Uterus (tissue), 4 donors: ENCODE data around the gene TPBG. TPM values are rescaled to one million over a fixed set of nuclear protein-coding genes. Genes with fewer than 3 reads are reported as not detected.
"Not testable (repeated sequence)": the region's sequence is repeated elsewhere in the genome, so short reads cannot be mapped to it uniquely, and the experiment has no call there.

Source experiments
- DNase-seq, 2 donors: peaks; one replicate each; pipeline ENCODE4 v3.0.0-alpha.2; 2019 to 2020
- H3K27ac ChIP-seq, 2 donors: fragments of 200-600 bp; sonication (generic); 1 replicate in 1 of 2; 2 replicates in 1 of 2; pipeline ENCODE4 v1.5.1; 2016 to 2018
- H3K27me3 ChIP-seq, 2 donors: fragments of 200-600 bp; sonication (generic); one replicate each; pipeline ENCODE4 v1.5.1; 2018 to 2019; ENCODE audit warnings: control low read depth in 1 of 2
- H3K36me3 ChIP-seq, 2 donors: fragments of 200-600 bp; sonication (generic); one replicate each; pipeline ENCODE4 v1.5.1; 2019; ENCODE audit warnings: control low read depth in 1 of 2
- H3K4me1 ChIP-seq, 2 donors: fragments of 200-600 bp; sonication (generic); one replicate each; pipeline ENCODE4 v1.5.1; 2018 to 2019; ENCODE audit warnings: control low read depth in 1 of 2
- H3K4me3 ChIP-seq, 2 donors: fragments of 200-600 bp; sonication (generic); 1 replicate in 1 of 2; 2 replicates in 1 of 2; pipeline ENCODE4 v1.5.1; 2018 to 2019; ENCODE audit warnings: mild to moderate bottlenecking in 1 of 2
- H3K9me3 ChIP-seq, 2 donors: fragments of 200-600 bp; sonication (generic); one replicate each; pipeline ENCODE4 v1.5.1; 2019; ENCODE audit warnings: control low read depth in 1 of 2
- CTCF ChIP-seq, 4 experiments: fragments of 200-600 bp in 2 of 4; fragments of 450-650 bp in 2 of 4; sonication (generic) in 2 of 4; IDR thresholded peaks; one replicate each; pipeline ENCODE4 v1.5.1; 2016 to 2019; ENCODE audit warnings: antibody characterized with exemption in 4 of 4, mild to moderate bottlenecking in 2 of 4, moderate library complexity in 1 of 4
- POLR2A ChIP-seq, 2 donors: fragments of 450-650 bp; IDR thresholded peaks; one replicate each; pipeline ENCODE4 v1.6.1; 2016; ENCODE audit warnings: antibody characterized with exemption in 2 of 2, mild to moderate bottlenecking in 1 of 2, moderate library complexity in 1 of 2
- intact Hi-C: fragments of 100-400 bp; cut with DNase I; formaldehyde crosslinking; loops from one replicate; pipeline ENCODE4 v1.15.1; 2023; ENCODE audit warnings: low total_unique reads
- total RNA-seq, 4 donors: library from RNA; depleted of rRNA in 3 of 4; stranded (reverse); fragments of >200 nt in 3 of 4; gene quantifications; one replicate each; pipeline versions ENCODE4 v1.1.0 to v1.2.4, GENCODE V29; 2014 to 2023
- donor health status: DM: yes; HTN: yes; CAD: no.

TPBG gene
- total RNA-seq, 4 donors from 2014 or later: 11.5 to 37.5 (median 29.6) TPM

DNA sequence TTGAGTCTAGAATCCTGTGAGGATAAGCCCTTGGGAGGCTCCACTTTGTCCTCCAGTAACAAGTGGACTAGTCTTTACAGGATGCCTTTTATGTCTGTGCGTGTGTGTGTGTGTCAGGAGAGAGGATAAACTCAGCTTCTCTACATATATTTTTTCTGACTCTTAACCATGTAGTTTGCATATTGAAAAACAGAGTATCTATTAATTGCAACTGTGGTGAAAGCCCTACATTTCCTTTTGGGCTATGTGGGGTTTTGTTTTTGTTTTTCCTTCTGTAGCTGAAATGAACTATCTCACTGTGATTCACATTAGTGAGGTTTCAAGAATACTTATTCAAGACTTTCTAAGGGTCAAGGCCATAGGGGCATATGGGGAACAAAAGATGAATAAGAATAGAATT, 17.7 kb downstream of the TPBG start:
- H3K4me1 ChIP-seq: no peaks in the 10 kb centered on the region
- peaks cover 0 to 2% of the 10 kb centered on the region in 2 donors for H3K36me3 ChIP-seq
- no peak overlapping the region for H3K4me3 ChIP-seq
- TF ChIP-seq POLR2A (IDR thresholded peaks at IDR 0.05): no peak
- TF ChIP-seq CTCF (IDR thresholded peaks at IDR 0.05): no peak
- intact Hi-C loops: no loop called here
- DNase-seq: no peak
- no peak overlapping the region for H3K27ac ChIP-seq
- no peaks in the 10 kb centered on the region for H3K27me3 ChIP-seq
- H3K9me3 ChIP-seq: no peaks in the 10 kb centered on the region

- no peak for DNase-seq
- no peak overlapping the region for H3K27ac ChIP-seq
- TF ChIP-seq POLR2A (IDR thresholded peaks at IDR 0.05): no peak
- no peaks in the 10 kb centered on the region for H3K9me3 ChIP-seq
- intact Hi-C loops: no loop called here
- H3K36me3 ChIP-seq: peaks cover 0 to 2% of the 10 kb centered on the region in 2 donors
- no peak overlapping the region for H3K4me3 ChIP-seq
- no peaks in the 10 kb centered on the region for H3K27me3 ChIP-seq
- no peaks in the 10 kb centered on the region for H3K4me1 ChIP-seq
These were observed 21.5 kb downstream of the TPBG start for GRCh38 chr6:82385102-82385501.

DNA sequence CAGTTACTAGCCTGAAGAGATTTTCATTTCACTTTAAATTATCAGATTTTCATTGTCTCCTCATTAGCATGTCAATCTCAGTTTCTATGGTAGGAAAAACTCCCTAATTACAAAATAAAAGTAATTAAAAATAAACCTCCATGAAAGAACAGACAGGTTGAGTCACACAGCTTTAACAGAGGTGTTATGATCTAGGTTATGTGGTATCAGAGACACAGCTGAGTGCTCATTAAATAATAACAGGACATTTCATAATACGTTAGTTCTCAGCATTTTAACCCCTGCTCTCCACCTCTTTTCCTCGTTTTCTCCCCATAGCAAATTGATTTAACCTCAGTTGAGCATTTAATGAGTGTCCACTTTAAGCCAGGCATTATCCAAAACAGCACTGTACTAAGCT, 21.9 kb downstream of the TPBG start:
- Histone ChIP-seq H3K4me3 (no peak overlapping the region), H3K4me1 (no peaks in the 10 kb centered on the region), H3K27ac (no peak overlapping the region), H3K27me3 (no peaks in the 10 kb centered on the region), H3K36me3 (peaks cover 0 to 2% of the 10 kb centered on the region in 2 donors), H3K9me3 (no peaks in the 10 kb centered on the region)
- TF ChIP-seq CTCF (IDR thresholded peaks at IDR 0.05) (no peak), POLR2A (IDR thresholded peaks at IDR 0.05) (no peak)
- intact Hi-C loops: no loop called here
- no peak for DNase-seq

- H3K36me3 ChIP-seq: peaks cover 0 to 2% of the 10 kb centered on the region in 2 donors
- no peak for DNase-seq
- no peak for TF ChIP-seq POLR2A (IDR thresholded peaks at IDR 0.05)
- no peak for TF ChIP-seq CTCF (IDR thresholded peaks at IDR 0.05)
- H3K27ac ChIP-seq: no peak overlapping the region
- H3K27me3 ChIP-seq: no peaks in the 10 kb centered on the region
- no peak overlapping the region for H3K4me3 ChIP-seq
- H3K9me3 ChIP-seq: no peaks in the 10 kb centered on the region
- intact Hi-C loops: no loop called here
- no peaks in the 10 kb centered on the region for H3K4me1 ChIP-seq
These were observed 22.3 kb downstream of the TPBG start for GRCh38 chr6:82385961-82386360.

DNA sequence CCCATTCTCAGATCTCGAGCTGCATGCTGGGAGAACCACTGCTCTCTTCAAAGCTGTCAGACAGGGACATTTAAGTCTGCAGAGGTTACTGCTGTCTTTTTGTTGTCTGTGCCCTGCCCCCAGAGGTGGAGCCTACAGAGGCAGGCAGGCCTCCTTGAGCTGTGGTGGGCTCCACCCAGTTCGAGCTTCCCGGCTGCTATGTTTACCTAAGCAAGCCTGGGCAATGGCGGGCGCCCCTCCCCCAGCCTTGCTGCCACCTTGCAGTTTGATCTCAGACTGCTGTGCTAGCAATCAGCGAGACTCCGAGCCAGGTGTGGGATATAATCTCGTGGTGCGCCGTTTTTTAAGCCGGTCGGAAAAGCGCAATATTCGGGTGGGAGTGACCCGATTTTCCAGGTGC, 31.2 kb downstream of the TPBG start:
- H3K27ac ChIP-seq, H3K36me3 ChIP-seq, DNase-seq, H3K27me3 ChIP-seq, intact Hi-C loops, H3K4me1 ChIP-seq, H3K9me3 ChIP-seq, H3K4me3 ChIP-seq: not testable (repeated sequence)

- H3K9me3 ChIP-seq: no peaks in the 10 kb centered on the region
- no peaks in the 10 kb centered on the region for H3K4me1 ChIP-seq
- DNase-seq: peak in 1 of 2 donors; percentile 32
- no peaks in the 10 kb centered on the region for H3K36me3 ChIP-seq
- H3K27me3 ChIP-seq: no peaks in the 10 kb centered on the region
- H3K27ac ChIP-seq: no peak overlapping the region
- intact Hi-C loops: no loop called here
- H3K4me3 ChIP-seq: no peak overlapping the region
- TF ChIP-seq POLR2A (IDR thresholded peaks at IDR 0.05): no peak
- TF ChIP-seq CTCF (IDR thresholded peaks at IDR 0.05): no peak
These were observed 33.5 kb downstream of the TPBG start for GRCh38 chr6:82396964-82397751.
